Transverse colon (tissue), 3 donors: ENCODE data around the gene EP400.

Experiments
- CTCF ChIP-seq, 5 experiments: fragments of 200-600 bp in 3 of 5; fragments of 450-650 bp in 2 of 5; sonication (generic) in 3 of 5; IDR thresholded peaks; 1 replicate in 2 of 5; 2 replicates in 3 of 5; pipeline ENCODE4 v1.5.1; 2016 to 2017; ENCODE audit warnings: antibody characterized with exemption in 5 of 5, inconsistent platforms in 3 of 5, mild to moderate bottlenecking in 2 of 5, moderate library complexity in 1 of 5
- EP300 ChIP-seq: sonication (generic); formaldehyde crosslinking; IDR thresholded peaks from one replicate; pipeline ENCODE4 v1.6.1; 2017; ENCODE audit warnings: antibody characterized with exemption, low read depth
- POLR2A ChIP-seq: fragments of 450-650 bp; IDR thresholded peaks from one replicate; pipeline ENCODE4 v1.6.1; 2016; ENCODE audit warnings: antibody characterized with exemption, mild to moderate bottlenecking, moderate library complexity

- no peak for TF ChIP-seq CTCF (IDR thresholded peaks at IDR 0.05)
- TF ChIP-seq EP300, result no peak
- TF ChIP-seq POLR2A, result no peak
These were observed 41.4 kb upstream of the EP400 start for GRCh38 chr12:131908092-131909080.
